Measurements from ENCODE around the gene MYOF.
A peak's percentile ranks its signal among the peaks of the same experiment; 100 is the strongest.

MYOF gene

GRCh38 chr10:93482145-93482834 is at the start of gene MYOF:
Gene MYOF (minus strand): TSS chr10:93482334. CDS start chr10:93482194, 140 bp downstream.
- TF ChIP-seq Cebpa-rat (IDR thresholded peaks at IDR 0.05): no peak
- H3K36me3 ChIP-seq: no peaks in the 10 kb centered on the region
- peaks cover 6 to 34% (median 18%) of the 10 kb centered on the region in 10 experiments; a peak in 16 of 20 replicates for H3K4me1 ChIP-seq
- peak within 1 kb of the TSS; percentile 59 to 72 (median 62) for H3K4me3 ChIP-seq
- no peaks in the 10 kb centered on the region; a peak in 1 of 22 replicates for H4K20me1 ChIP-seq
- peak within 1 kb of the TSS in 10 of 11 experiments; percentile 4 to 79 (median 44); a peak in 15 of 22 replicates for H3K27ac ChIP-seq
- H3K9ac ChIP-seq: peak within 1 kb of the TSS; percentile 64 to 83 (median 72)
- H3K27me3 ChIP-seq: peaks cover 2 to 23% (median 20%) of the 10 kb centered on the region in 11 experiments; a peak in 21 of 22 replicates
- no peaks in the 10 kb centered on the region for H3K9me3 ChIP-seq (replicated peaks in 1 of 11)
- peak within 1 kb of the TSS; percentile 71 to 94 (median 87) for H3K4me2 ChIP-seq

- Histone ChIP-seq H3K9me3 (replicated peaks in 1 of 11) (peaks cover 9 to 41% (median 38%) of the 10 kb centered on the region in 11 experiments; a peak in 21 of 22 replicates), H3K27me3 (no peaks in the 10 kb centered on the region), H3K4me3 (no peak overlapping the region), H3K4me1 (peaks cover 0 to 33% (median 0%) of the 10 kb centered on the region in 10 experiments; a peak in 6 of 20 replicates), H3K4me2 (no peak overlapping the region), H4K20me1 (no peaks in the 10 kb centered on the region), H3K36me3 (peaks cover 16 to 94% (median 86%) of the 10 kb centered on the region in 11 experiments), H3K9ac (no peak overlapping the region), H3K27ac (no peak overlapping the region)
- TF ChIP-seq Cebpa-rat (IDR thresholded peaks at IDR 0.05): no peak
These were observed 36.4 kb upstream of the MYOF start for GRCh38 chr10:93518531-93518930.

DNA sequence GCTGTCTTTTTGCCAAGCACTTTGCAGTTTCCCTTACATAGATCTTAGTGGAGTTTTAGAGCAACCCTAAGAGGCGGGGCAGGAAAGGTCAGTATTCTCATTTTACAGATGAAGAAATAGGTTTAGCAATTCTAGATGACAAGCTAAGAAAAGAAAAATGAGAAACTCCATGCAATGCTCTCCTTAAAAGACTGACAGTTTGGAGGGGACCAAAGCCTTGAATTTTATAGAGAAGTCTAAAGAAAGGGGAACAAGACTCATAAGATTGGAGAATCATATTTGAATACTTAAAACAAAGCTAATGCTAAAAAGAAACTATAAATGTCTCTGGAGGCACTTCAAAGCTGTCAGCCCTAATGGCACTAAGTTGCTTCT is 33.9 kb upstream of the MYOF start:
- Histone ChIP-seq H3K4me1 (peaks cover 0 to 33% (median 0%) of the 10 kb centered on the region in 10 experiments; a peak in 6 of 20 replicates), H3K4me3 (no peak overlapping the region), H3K9ac (no peak overlapping the region), H3K9me3 (replicated peaks in 1 of 11) (peaks cover 2 to 29% (median 25%) of the 10 kb centered on the region in 11 experiments; a peak in 21 of 22 replicates), H3K27me3 (no peaks in the 10 kb centered on the region), H3K4me2 (peak overlapping the region in 3 of 11 experiments; percentile 16 to 69 (median 65); a peak in 5 of 22 replicates), H3K27ac (0 out of 22 replicates have a peak overlapping the region, but pooled peaks of 1 of the 11 experiments have one; percentile 5), H4K20me1 (no peaks in the 10 kb centered on the region), H3K36me3 (peaks cover 16 to 94% (median 83%) of the 10 kb centered on the region in 11 experiments)
- no peak for TF ChIP-seq Cebpa-rat (IDR thresholded peaks at IDR 0.05)

DNA sequence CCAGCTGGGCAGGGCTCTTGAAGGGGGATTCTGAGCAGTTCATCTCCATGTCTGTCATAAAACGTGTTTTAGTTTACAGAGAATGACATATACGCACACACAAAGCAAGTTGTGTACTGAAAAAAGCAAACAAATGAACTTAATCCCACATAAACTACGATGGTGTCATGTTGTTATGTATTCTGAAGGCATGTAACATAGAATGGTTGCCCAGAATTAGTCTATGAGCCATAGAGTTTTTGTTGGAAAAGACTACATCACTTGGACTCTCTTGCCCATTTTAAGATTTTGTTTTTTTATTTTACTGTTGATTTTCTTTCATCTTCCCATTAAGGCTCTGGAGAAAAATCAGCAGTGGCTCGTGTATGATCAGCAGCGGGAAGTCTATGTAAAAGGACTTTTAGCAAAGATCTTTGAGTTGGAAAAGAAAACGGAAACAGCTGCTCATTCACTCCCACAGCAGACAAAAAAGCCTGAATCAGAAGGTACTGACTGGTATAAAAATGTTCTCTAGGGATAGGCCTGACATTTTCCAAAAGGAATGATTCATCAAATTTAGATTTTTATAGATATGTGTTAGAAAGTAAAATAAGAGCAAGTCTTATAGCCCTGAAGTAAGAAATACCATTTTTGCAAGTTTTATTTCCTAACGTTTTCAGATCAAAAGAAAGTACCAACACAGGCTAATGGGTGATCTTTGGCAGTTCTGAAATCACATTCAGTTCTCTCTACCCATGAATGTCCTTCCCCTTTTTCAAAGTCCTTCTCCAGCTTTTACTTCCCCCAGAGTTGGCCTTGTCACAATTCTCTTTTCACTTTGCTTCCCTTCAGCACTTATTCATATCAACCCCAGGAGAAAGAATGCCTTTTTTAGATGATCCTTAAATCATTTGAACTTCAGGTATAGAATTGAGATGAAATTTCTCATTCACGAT is 33.2 kb upstream of the MYOF start:
- Histone ChIP-seq H3K4me2 (peak overlapping the region in 3 of 11 experiments; percentile 16 to 69 (median 65); a peak in 5 of 22 replicates), H3K9ac (no peak overlapping the region), H3K4me3 (no peak overlapping the region), H4K20me1 (no peaks in the 10 kb centered on the region), H3K36me3 (peaks cover 16 to 94% (median 83%) of the 10 kb centered on the region in 11 experiments; a peak in 21 of 22 replicates), H3K4me1 (peaks cover 0 to 33% (median 0%) of the 10 kb centered on the region in 10 experiments; a peak in 6 of 20 replicates), H3K27me3 (no peaks in the 10 kb centered on the region), H3K9me3 (replicated peaks in 1 of 11) (peaks cover 0 to 23% (median 20%) of the 10 kb centered on the region in 11 experiments; a peak in 20 of 22 replicates), H3K27ac (0 out of 22 replicates have a peak overlapping the region, but pooled peaks of 1 of the 11 experiments have one; percentile 5)
- TF ChIP-seq Cebpa-rat (IDR thresholded peaks at IDR 0.05): no peak

- no peak overlapping the region for H3K9ac ChIP-seq
These were observed 32.4 kb upstream of the MYOF start for GRCh38 chr10:93514521-93514920.

DNA sequence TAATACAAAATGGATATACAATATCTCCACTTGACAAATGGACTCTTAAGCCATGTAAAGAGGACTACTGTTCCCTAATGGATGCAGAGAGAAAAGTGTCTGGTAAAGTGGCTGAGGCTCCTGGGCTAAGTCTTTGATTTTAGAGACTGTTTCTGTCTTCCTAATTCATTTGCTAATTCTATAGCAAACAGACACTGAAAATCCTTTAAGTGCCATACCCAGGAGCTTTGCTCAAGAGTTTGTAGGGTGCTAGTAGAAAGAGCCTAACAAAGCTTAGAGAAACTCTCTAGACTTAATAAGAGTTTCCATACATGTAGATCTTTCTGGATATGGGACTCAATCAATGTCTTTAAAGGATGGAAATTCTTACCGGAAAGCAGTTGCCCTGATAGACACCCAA is 31.0 kb upstream of the MYOF start:
- TF ChIP-seq Cebpa-rat (IDR thresholded peaks at IDR 0.05): no peak
- peaks cover 7 to 93% (median 75%) of the 10 kb centered on the region in 11 experiments; a peak in 21 of 22 replicates for H3K36me3 ChIP-seq
- no peak overlapping the region for H3K27ac ChIP-seq

More at GRCh38 chr10:93514521-93514920, 32.4 kb upstream of the MYOF start:
- Histone ChIP-seq H3K4me2 (peak overlapping the region in 2 of 11 experiments; percentile 65 to 69; a peak in 3 of 22 replicates), H3K27me3 (no peaks in the 10 kb centered on the region), H4K20me1 (no peaks in the 10 kb centered on the region), H3K4me1 (peaks cover 0 to 33% (median 0%) of the 10 kb centered on the region in 10 experiments; a peak in 6 of 20 replicates), H3K27ac (no peak overlapping the region), H3K36me3 (peaks cover 12 to 93% (median 82%) of the 10 kb centered on the region in 11 experiments; a peak in 21 of 22 replicates), H3K4me3 (no peak overlapping the region), H3K9me3 (replicated peaks in 1 of 11) (peaks cover 0 to 15% (median 11%) of the 10 kb centered on the region in 11 experiments; a peak in 18 of 22 replicates)
- no peak for TF ChIP-seq Cebpa-rat (IDR thresholded peaks at IDR 0.05)

GRCh38 chr10:93512565-93512964 is 30.4 kb upstream of the MYOF start:
- Histone ChIP-seq H3K9me3 (replicated peaks in 1 of 11) (no peaks in the 10 kb centered on the region), H3K36me3 (peaks cover 1 to 93% (median 75%) of the 10 kb centered on the region in 11 experiments; a peak in 21 of 22 replicates), H3K4me2 (no peak overlapping the region), H3K4me1 (peaks cover 0 to 33% (median 0%) of the 10 kb centered on the region in 10 experiments; a peak in 6 of 20 replicates), H3K4me3 (no peak overlapping the region), H3K27ac (no peak overlapping the region), H3K9ac (no peak overlapping the region), H3K27me3 (no peaks in the 10 kb centered on the region), H4K20me1 (no peaks in the 10 kb centered on the region)
- TF ChIP-seq Cebpa-rat (IDR thresholded peaks at IDR 0.05): no peak

More for the DNA sequence above, 31.0 kb upstream of the MYOF start:
- Histone ChIP-seq H3K4me3 (no peak overlapping the region), H3K4me1 (peaks cover 0 to 33% (median 0%) of the 10 kb centered on the region in 10 experiments; a peak in 6 of 20 replicates), H3K4me2 (no peak overlapping the region), H3K9me3 (replicated peaks in 1 of 11) (0 out of 22 replicates have a peak, but pooled peaks cover 0 to under 1% (median 0%) of the 10 kb centered on the region in 11 experiments), H3K27me3 (no peaks in the 10 kb centered on the region), H4K20me1 (no peaks in the 10 kb centered on the region), H3K9ac (no peak overlapping the region)

DNA sequence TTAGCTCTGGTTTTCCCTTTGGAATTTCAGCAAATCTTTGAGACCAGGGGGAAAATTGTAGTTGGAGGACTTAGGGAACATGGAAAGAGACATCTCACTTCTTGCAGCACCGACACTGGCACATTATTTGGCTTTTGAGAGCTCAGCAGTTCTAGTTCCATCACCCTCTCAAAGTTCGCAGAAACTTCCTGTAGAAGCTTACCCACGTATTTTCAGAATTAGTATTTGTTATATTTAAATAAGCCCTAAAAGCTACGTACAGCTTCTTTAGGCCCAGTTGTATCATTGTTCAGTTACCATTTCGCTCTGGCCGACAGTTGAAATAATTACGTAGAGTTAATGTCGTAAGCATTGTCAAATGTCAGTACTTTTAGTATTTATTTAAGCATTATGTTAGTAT is 27.7 kb upstream of the MYOF start:
- Histone ChIP-seq H3K4me2 (no peak overlapping the region), H3K36me3 (peaks cover 0 to 93% (median 73%) of the 10 kb centered on the region in 11 experiments; a peak in 19 of 22 replicates), H3K27ac (no peak overlapping the region), H3K27me3 (no peaks in the 10 kb centered on the region), H3K9me3 (replicated peaks in 1 of 11) (no peaks in the 10 kb centered on the region), H3K9ac (no peak overlapping the region), H4K20me1 (peaks cover 0 to 6% (median 0%) of the 10 kb centered on the region in 11 experiments; a peak in 2 of 22 replicates), H3K4me3 (no peak overlapping the region), H3K4me1 (peaks cover 0 to 6% (median 0%) of the 10 kb centered on the region in 10 experiments; a peak in 6 of 20 replicates)
- TF ChIP-seq Cebpa-rat (IDR thresholded peaks at IDR 0.05): no peak

Data from BLaER1 treated with 17β-estradiol and CSF1 and Interleukin-3, amounts not matched to agents 10 nM and 100 nM (cell line).